ENCODE data around the gene HERC4.

DNA sequence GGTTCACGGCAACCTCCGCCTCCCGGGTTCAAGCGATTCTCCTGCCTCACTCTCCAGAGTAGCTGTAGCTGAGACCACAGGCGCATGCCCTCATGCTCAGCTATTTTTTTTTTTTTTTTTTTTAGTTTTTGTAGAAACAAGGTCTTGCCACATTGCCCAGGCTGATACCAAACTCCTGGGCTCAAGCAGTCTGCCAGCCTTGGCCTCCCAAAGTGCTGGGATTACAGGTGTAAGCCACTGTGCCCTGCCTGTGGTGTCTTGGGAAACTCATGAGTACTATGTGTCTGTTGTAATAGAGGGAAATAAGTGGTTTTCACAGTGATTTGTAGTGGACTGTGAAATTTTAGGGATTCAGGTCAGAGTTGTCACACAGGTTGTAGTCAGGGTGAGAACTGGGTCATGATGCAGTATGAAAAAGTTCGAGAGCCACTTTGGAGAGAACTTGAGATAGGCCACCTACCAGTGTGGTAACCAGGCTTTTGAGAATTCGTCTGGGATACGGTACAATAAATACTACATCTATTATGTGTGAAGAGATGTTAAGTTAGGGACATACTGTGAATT lies 160.2 kb downstream of the HERC4 start:
- TF ChIP-seq, protein P1, sequence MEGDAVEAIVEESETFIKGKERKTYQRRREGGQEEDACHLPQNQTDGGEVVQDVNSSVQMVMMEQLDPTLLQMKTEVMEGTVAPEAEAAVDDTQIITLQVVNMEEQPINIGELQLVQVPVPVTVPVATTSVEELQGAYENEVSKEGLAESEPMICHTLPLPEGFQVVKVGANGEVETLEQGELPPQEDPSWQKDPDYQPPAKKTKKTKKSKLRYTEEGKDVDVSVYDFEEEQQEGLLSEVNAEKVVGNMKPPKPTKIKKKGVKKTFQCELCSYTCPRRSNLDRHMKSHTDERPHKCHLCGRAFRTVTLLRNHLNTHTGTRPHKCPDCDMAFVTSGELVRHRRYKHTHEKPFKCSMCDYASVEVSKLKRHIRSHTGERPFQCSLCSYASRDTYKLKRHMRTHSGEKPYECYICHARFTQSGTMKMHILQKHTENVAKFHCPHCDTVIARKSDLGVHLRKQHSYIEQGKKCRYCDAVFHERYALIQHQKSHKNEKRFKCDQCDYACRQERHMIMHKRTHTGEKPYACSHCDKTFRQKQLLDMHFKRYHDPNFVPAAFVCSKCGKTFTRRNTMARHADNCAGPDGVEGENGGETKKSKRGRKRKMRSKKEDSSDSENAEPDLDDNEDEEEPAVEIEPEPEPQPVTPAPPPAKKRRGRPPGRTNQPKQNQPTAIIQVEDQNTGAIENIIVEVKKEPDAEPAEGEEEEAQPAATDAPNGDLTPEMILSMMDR (IDR thresholded peaks at IDR 0.05), result no peak
- TF ChIP-seq, protein P2, sequence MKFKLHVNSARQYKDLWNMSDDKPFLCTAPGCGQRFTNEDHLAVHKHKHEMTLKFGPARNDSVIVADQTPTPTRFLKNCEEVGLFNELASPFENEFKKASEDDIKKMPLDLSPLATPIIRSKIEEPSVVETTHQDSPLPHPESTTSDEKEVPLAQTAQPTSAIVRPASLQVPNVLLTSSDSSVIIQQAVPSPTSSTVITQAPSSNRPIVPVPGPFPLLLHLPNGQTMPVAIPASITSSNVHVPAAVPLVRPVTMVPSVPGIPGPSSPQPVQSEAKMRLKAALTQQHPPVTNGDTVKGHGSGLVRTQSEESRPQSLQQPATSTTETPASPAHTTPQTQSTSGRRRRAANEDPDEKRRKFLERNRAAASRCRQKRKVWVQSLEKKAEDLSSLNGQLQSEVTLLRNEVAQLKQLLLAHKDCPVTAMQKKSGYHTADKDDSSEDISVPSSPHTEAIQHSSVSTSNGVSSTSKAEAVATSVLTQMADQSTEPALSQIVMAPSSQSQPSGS (CRISPR knock-in tag; IDR thresholded peaks at IDR 0.05; ENCODE audit: borderline replicate concordance, low read depth), result no peak

Measured in WTC11 (cell line).